ENCODE results near the gene ANTKMT. TPM values are rescaled to one million over a fixed set of nuclear protein-coding genes. Genes with fewer than 3 reads are reported as not detected.

The ANTKMT gene
- total and polyA plus RNA-seq, 5 experiments from 2014 or later = 44.3 to 128 (median 93.5) TPM

- Mint-ChIP-seq H3K9me3 (no peaks in the 10 kb centered on the region), H3K4me1 (peaks cover 0 to 27% (median 8%) of the 10 kb centered on the region in 4 donors), H3K27me3 (peaks cover 10 to 48% (median 23%) of the 10 kb centered on the region in 5 donors), H3K27ac (no peak overlapping the region), H3K4me3 (no peak overlapping the region), H3K36me3 (peaks cover 0 to 4% (median 0%) of the 10 kb centered on the region in 3 donors)
- no peak for ATAC-seq
- DNase-seq = no peak
- POLR2A ChIA-PET = interaction anchor here (0.5 to 2.0 kb wide), 4 partner anchors 9 to 277 kb away, joined by 3 to 19 read pairs (median 3); partner anchors contain the start of gene SOX8
These were observed 16.9 kb upstream of the ANTKMT start for GRCh38 chr16:704047-704446.

GRCh38 chr16:704552-705380, 16.2 kb upstream of the ANTKMT start:
- Mint-ChIP-seq H3K27me3 (peaks cover 10 to 55% (median 23%) of the 10 kb centered on the region in 5 donors), H3K4me3 (peak overlapping the region in 4 of 10 donors; percentile 32 to 54 (median 39)), H3K9me3 (no peaks in the 10 kb centered on the region), H3K36me3 (peaks cover 0 to 4% (median 0%) of the 10 kb centered on the region in 3 donors), H3K27ac (no peak overlapping the region), H3K4me1 (peaks cover 0 to 19% (median 7%) of the 10 kb centered on the region in 4 donors)
- POLR2A ChIA-PET = interaction anchor here (0.5 to 2.0 kb wide), 3 partner anchors 8 to 23 kb away, joined by 3 to 19 read pairs (median 3); no protein-coding TSS in a partner anchor
- ATAC-seq = no peak
- DNase-seq = no peak

DNA sequence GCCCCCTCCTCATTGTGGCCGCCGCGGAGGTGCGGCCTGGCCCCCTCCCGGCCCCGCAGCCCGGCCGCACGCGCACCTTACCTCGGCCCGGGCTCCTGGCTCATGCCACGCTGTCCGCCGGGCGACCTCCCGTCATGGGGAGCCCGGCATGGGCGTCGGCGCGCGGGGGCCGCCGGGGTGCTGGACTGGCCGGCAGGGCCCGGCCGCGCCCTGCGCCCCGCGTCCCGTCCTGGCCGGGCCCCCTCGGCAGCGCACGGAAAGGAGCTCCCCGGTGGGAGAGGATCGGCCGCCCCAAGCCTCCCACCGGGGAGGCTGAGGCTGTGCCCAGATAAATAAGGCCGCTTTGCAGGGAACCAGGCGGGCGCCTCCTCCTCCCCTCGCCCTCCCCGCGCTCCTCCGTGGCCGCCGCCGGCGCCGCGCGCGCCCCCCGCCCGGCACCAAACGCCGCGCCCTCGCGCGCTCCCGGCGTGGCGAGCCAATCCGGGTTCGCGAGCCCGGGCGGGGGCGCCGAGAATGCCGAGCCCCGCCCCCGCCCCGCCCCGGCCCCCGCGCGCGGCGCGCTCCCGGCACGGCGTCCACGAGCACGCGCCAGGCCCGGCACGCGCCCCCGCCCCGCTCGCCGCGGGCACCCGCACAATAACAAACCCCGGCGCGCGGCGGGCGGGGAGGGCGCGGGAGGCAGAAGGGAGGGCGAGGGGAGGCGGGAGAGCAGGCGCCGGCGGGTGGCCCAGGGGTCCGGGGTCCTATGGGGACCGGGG, 15.3 kb upstream of the ANTKMT start, which contains the start of gene FBXL16:
Gene FBXL16, minus strand, starts transcription at position 371 of the 758 bp plus-strand sequence. CDS start 8,396 bp downstream, outside the sequence.
- Mint-ChIP-seq H3K9me3 (no peaks in the 10 kb centered on the region), H3K27me3 (peaks cover 10 to 63% (median 23%) of the 10 kb centered on the region in 5 donors), H3K27ac (peak within 1 kb of the TSS in 1 of 10 donors; percentile 13), H3K4me3 (peak within 1 kb of the TSS in 8 of 10 donors; percentile 7 to 55 (median 34)), H3K36me3 (peaks cover 0 to 4% (median 0%) of the 10 kb centered on the region in 3 donors), H3K4me1 (peaks cover 0 to 17% (median 7%) of the 10 kb centered on the region in 4 donors)
- POLR2A ChIA-PET = interaction anchor here (1.4 kb wide), 1 partner anchor 9 kb away, joined by 4 read pairs; no protein-coding TSS in a partner anchor
- DNase-seq (no peak), ATAC-seq (peak in 1 of 2 donors; percentile 23)

DNA sequence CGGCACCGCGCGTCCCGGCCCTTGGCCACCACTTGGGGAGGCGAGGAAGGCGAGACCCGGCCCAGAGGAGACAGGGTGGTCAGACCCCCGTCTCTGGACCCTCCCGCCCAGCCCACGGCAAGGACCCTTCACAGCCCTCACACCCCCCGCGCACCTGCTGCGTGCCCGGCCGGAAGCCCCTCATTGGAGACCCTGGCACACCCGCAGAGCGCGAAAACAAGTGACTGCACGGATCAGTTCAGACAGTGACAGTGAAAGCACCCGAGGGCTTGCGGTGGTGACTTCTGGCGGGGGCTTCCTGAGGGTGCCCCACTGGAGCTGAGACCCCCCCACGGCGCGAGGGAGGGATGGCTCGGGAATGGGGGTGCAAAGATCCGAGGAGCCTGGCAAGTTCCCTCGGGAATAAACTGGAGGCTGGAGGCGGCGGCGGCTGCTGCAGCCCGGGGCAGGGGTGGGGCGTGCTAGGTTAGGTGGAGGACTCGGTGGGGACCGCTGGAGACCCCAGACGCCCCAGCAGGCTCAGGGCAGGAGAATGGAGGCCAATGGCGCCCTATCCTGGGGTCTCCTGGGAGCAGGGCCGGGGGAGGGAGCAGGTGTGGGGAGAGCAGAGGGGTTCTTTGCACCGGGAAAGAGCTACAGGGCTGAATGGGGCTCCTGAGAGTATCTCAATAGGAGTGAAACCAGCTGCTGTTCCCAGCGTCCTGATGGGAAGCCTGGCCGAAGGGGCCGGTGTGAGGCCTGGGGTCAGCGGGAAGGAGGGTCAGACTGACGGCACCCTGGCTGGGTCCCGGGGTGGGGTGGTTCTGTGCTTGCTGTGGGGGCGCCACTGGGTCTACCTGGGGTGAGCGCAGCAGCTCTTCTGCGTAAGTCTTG, 14.5 kb upstream of the ANTKMT start:
- H3K27ac Mint-ChIP-seq = peak overlapping the region in 1 of 10 donors; percentile 13
- POLR2A ChIA-PET = interaction anchor here (1.4 to 21.0 kb wide), 3 partner anchors 10 to 28 kb away, joined by 3 to 411 read pairs (median 4); partner anchors contain the start of genes CCDC78, CIAO3 and HAGHL
- H3K27me3 Mint-ChIP-seq = peaks cover 10 to 68% (median 23%) of the 10 kb centered on the region in 5 donors
- peak overlapping the region in 8 of 10 donors; percentile 7 to 55 (median 34) for H3K4me3 Mint-ChIP-seq
- peaks cover 0 to 4% (median 0%) of the 10 kb centered on the region in 3 donors for H3K36me3 Mint-ChIP-seq
- peaks cover 0 to 14% (median 7%) of the 10 kb centered on the region in 4 donors for H3K4me1 Mint-ChIP-seq
- ATAC-seq (peak in 1 of 2 donors; percentile 32), DNase-seq (no peak)
- no peaks in the 10 kb centered on the region for H3K9me3 Mint-ChIP-seq

DNA sequence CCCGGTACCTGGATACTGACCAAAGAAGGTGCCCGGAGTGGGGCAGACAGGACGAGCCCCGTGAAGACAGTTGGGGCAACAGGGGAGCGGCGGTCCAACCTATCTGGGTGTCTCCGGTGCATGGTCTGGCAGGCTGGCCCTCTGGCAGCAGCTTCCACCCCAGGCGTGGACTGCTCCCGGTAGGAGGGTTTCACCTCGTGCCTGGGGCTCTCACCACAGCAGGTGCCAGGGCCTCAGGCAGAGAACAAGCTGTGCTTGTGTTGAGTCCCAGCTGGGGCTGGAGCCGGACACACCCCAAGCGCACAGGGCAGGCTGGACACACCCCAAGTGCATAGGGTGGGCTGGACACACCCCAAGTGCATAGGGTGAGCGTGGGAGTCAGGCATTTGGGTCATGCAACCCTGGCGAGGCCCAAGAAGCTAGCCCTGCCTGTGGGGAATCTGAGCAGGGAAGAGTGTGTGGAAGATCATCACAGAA, 13.8 kb upstream of the ANTKMT start:
- DNase-seq (no peak), ATAC-seq (no peak)
- Mint-ChIP-seq H3K4me3 (peak overlapping the region in 1 of 10 donors; percentile 45), H3K27me3 (peaks cover 10 to 68% (median 22%) of the 10 kb centered on the region in 5 donors), H3K36me3 (peaks cover 0 to 4% (median 0%) of the 10 kb centered on the region in 3 donors), H3K9me3 (no peaks in the 10 kb centered on the region), H3K27ac (no peak overlapping the region), H3K4me1 (peaks cover 0 to 12% (median 7%) of the 10 kb centered on the region in 4 donors)
- POLR2A ChIA-PET = interaction anchor here (1.5 to 21.0 kb wide), 2 partner anchors 9 to 28 kb away, joined by 3 to 411 read pairs; partner anchors contain the start of genes CCDC78, CIAO3 and HAGHL

DNA sequence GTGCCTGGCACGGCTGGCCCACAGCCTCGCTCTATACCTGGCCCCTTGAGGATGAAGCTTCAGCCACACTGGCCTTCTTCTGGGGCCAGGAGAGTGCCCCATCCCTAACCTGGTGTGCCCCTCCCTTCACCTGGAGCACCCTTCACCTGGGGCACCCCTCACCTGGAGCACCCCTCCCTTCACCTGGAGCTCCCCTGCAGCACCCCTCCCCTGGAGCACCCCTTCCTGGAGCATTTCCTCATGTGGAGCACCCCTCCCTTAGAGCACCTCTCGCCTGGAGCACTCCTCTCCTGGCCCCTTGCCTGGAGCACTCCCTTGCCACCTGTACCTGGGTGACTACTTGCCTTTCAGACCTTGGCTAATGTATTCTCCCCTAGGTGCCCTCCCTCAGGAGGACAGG, 12.9 kb upstream of the ANTKMT start:
- peaks cover 0 to 14% (median 6%) of the 10 kb centered on the region in 4 donors for H3K4me1 Mint-ChIP-seq
- ATAC-seq = no peak
- peak overlapping the region in 3 of 10 donors; percentile 36 to 47 (median 41) for H3K4me3 Mint-ChIP-seq
- H3K27ac Mint-ChIP-seq = peak overlapping the region in 1 of 10 donors; percentile 29
- peaks cover 0 to 4% (median 0%) of the 10 kb centered on the region in 3 donors for H3K36me3 Mint-ChIP-seq
- no peak for DNase-seq
- peaks cover 6 to 61% (median 16%) of the 10 kb centered on the region in 5 donors for H3K27me3 Mint-ChIP-seq
- POLR2A ChIA-PET = interaction anchor here (0.7 to 21.0 kb wide), 3 partner anchors 8 to 27 kb away, joined by 3 to 411 read pairs (median 3); partner anchors contain the start of genes ANTKMT, CCDC78, CIAO3 and HAGHL
- H3K9me3 Mint-ChIP-seq = no peaks in the 10 kb centered on the region

DNA sequence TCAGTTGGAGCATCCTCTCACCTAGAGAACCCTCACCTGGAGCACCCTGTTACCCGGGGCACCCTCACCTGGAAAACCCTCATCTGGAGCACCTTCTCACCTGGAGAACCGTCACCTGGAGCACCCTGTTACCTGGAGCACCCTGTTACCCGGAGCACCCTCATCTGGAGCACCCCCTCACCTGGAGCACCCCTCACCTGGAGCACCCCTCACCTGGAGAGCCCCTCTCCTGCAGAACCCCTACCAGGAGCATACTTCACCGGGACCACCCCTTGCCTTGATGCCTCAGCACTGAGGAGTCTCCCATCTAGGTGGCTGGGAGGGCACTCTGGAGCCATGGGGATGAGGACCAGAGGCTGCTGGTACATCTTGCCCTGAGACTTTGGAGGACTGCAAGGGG, 12.0 kb upstream of the ANTKMT start:
- Mint-ChIP-seq H3K4me1 (peaks cover 2 to 18% (median 6%) of the 10 kb centered on the region in 4 donors), H3K9me3 (no peaks in the 10 kb centered on the region), H3K27ac (no peak overlapping the region), H3K4me3 (no peak overlapping the region), H3K27me3 (peaks cover 6 to 58% (median 16%) of the 10 kb centered on the region in 5 donors), H3K36me3 (peaks cover 0 to 4% (median 0%) of the 10 kb centered on the region in 3 donors)
- no peak for ATAC-seq
- no peak for DNase-seq
- POLR2A ChIA-PET = interaction anchor here (1.8 to 21.0 kb wide), 2 partner anchors 14 to 26 kb away, joined by 8 to 411 read pairs; partner anchors contain the start of genes CCDC78, CIAO3 and HAGHL

GRCh38 chr16:709566-710499, 11.1 kb upstream of the ANTKMT start:
- H3K9me3 Mint-ChIP-seq = no peaks in the 10 kb centered on the region
- ATAC-seq (no peak), DNase-seq (no peak)
- H3K27ac Mint-ChIP-seq = no peak overlapping the region
- POLR2A ChIA-PET = interaction anchor here (1.5 to 21.0 kb wide), 3 partner anchors 11 to 25 kb away, joined by 4 to 411 read pairs (median 8); partner anchors contain the start of genes ANTKMT, CCDC78, CIAO3 and HAGHL
- peaks cover 0 to 4% (median 0%) of the 10 kb centered on the region in 3 donors for H3K36me3 Mint-ChIP-seq
- H3K4me3 Mint-ChIP-seq = no peak overlapping the region
- H3K27me3 Mint-ChIP-seq = peaks cover 6 to 50% (median 16%) of the 10 kb centered on the region in 5 donors
- peaks cover 6 to 20% (median 9%) of the 10 kb centered on the region in 4 donors for H3K4me1 Mint-ChIP-seq

- no peaks in the 10 kb centered on the region for H3K9me3 Mint-ChIP-seq
- no peak overlapping the region for H3K27ac Mint-ChIP-seq
- ATAC-seq = no peak
- peaks cover 0 to 4% (median 0%) of the 10 kb centered on the region in 3 donors for H3K36me3 Mint-ChIP-seq
- H3K4me1 Mint-ChIP-seq = peaks cover 6 to 20% (median 9%) of the 10 kb centered on the region in 4 donors
- H3K27me3 Mint-ChIP-seq = peaks cover 6 to 49% (median 16%) of the 10 kb centered on the region in 5 donors
- H3K4me3 Mint-ChIP-seq = no peak overlapping the region
- POLR2A ChIA-PET = interaction anchor here (1.5 to 21.0 kb wide), 3 partner anchors 11 to 24 kb away, joined by 4 to 411 read pairs (median 8); partner anchors contain the start of genes ANTKMT, CCDC78, CIAO3 and HAGHL
- DNase-seq = no peak
These were observed 10.4 kb upstream of the ANTKMT start for GRCh38 chr16:710500-711075.

- Mint-ChIP-seq H3K27ac (no peak overlapping the region), H3K4me1 (peaks cover 7 to 23% (median 9%) of the 10 kb centered on the region in 4 donors), H3K4me3 (no peak overlapping the region), H3K9me3 (no peaks in the 10 kb centered on the region), H3K27me3 (peaks cover 6 to 49% (median 16%) of the 10 kb centered on the region in 5 donors), H3K36me3 (peaks cover 0 to 4% (median 0%) of the 10 kb centered on the region in 3 donors)
- POLR2A ChIA-PET = interaction anchor here (0.6 to 21.0 kb wide), 4 partner anchors 10 to 24 kb away, joined by 3 to 411 read pairs (median 6); partner anchors contain the start of genes ANTKMT, CCDC78, CIAO3 and HAGHL
- ATAC-seq = no peak
- no peak for DNase-seq
These were observed 9.9 kb upstream of the ANTKMT start for GRCh38 chr16:711084-711483.

Data from naive thymus-derived CD8-positive, alpha-beta T cell (primary cell).